H1 (cell line): Measurements from ENCODE around the gene LINC01488. TPM values are rescaled to one million over a fixed set of nuclear protein-coding genes. Genes with fewer than 3 reads are reported as not detected.

Source experiments
- ASH2L ChIP-seq: fragments of 200-600, 300-600 bp; sonication (generic); IDR thresholded peaks from one replicate; pipeline ENCODE4 v1.7.1; 2017; ENCODE audit warnings: low read length
- ATF2 ChIP-seq: IDR thresholded peaks from 2 replicates; pipeline ENCODE4 v1.6.1; 2012; ENCODE audit warnings: low read length, inconsistent platforms
- ATF3 ChIP-seq: IDR thresholded peaks from 2 replicates; pipeline ENCODE4 v1.6.1; 2011; ENCODE audit warnings: low read depth, mild to moderate bottlenecking, low read length; ENCODE audit not compliant: insufficient read depth
- BRCA1 ChIP-seq: IDR thresholded peaks from 2 replicates; pipeline ENCODE4 v1.6.1; 2012; ENCODE audit warnings: low read depth, low read length, improper control_type of control experiment
- CBX5 ChIP-seq: fragments of 300-800, 300-1000 bp; sonication (generic); IDR thresholded peaks from 2 replicates; pipeline ENCODE4 v1.7.1; 2016; ENCODE audit warnings: antibody characterized with exemption, low read length, low read depth
- CHD7 ChIP-seq: fragments of 300-600 bp; sonication (generic); IDR thresholded peaks from 2 replicates; pipeline ENCODE4 v1.7.1; 2012; ENCODE audit warnings: low read length, moderate library complexity, mild to moderate bottlenecking, inconsistent platforms; ENCODE audit not compliant: insufficient replicate concordance
- HDAC6 ChIP-seq: IDR thresholded peaks from one replicate; pipeline ENCODE4 v1.7.1; 2012; ENCODE audit warnings: low read depth, mild to moderate bottlenecking, inconsistent platforms, low read length, moderate library complexity
- RFX5 ChIP-seq: IDR thresholded peaks from 2 replicates; pipeline ENCODE4 v1.6.1; 2011; ENCODE audit warnings: low read depth, low read length, improper control_type of control experiment, borderline replicate concordance
- SRF ChIP-seq: IDR thresholded peaks from 2 replicates; pipeline ENCODE4 v1.6.1; 2011; ENCODE audit warnings: mild to moderate bottlenecking, low read depth, low read length, moderate library complexity
- SUZ12 ChIP-seq: fragments of 200-600 bp; sonication (generic); IDR thresholded peaks from 2 replicates; pipeline ENCODE4 v1.6.1; 2012; ENCODE audit warnings: mild to moderate bottlenecking, inconsistent platforms, low read length, moderate library complexity, mixed read lengths
- polyA plus RNA-seq, 7 experiments: library from polyadenylated mRNA; depleted of rRNA in 3 of 7; stranded (reverse) in 5 of 7; unstranded in 2 of 7; fragments of >200 nt in 5 of 7; fragments of 200-250 nt in 2 of 7; gene quantifications; 1 replicate in 5 of 7; 2 replicates in 1 of 7; 4 replicates in 1 of 7; pipeline versions ENCODE4 v1.2.1 to v1.2.3, GENCODE V29; 2011 to 2013; ENCODE audit warnings: missing spikeins in 2 of 7, mixed read lengths in 2 of 7
- total RNA-seq: library from RNA; stranded (reverse); fragmentation: NEBNext Ultra II Directional; extraction: Animal tissue kit (Norgen Biotek cat#: 25700); gene quantifications from 2 replicates; pipeline ENCODE4 v1.2.1, GENCODE V29; 2021

The LINC01488 gene
- total and polyA plus RNA-seq, 2 of the 8 experiments (the other 6 are each of a cell fraction or from before 2014, with no cell fraction given): not detected

GRCh38 chr11:69513196-69513595, 31.7 kb downstream of the LINC01488 start (continued):
- TF ChIP-seq CHD7 (no peak), RFX5 (no peak), ATF2 (no peak), SRF (no peak), CBX5 (no peak), SUZ12 (no peak), BRCA1 (no peak), ATF3 (no peak), ASH2L (no peak), HDAC6 (no peak)
